Measurements from ENCODE around the gene FSTL1. TPM values are rescaled to one million over a fixed set of nuclear protein-coding genes. Genes with fewer than 3 reads are reported as not detected.

Gene FSTL1
- total RNA-seq, 1 experiment from 2014 or later: 20.7 TPM

DNA sequence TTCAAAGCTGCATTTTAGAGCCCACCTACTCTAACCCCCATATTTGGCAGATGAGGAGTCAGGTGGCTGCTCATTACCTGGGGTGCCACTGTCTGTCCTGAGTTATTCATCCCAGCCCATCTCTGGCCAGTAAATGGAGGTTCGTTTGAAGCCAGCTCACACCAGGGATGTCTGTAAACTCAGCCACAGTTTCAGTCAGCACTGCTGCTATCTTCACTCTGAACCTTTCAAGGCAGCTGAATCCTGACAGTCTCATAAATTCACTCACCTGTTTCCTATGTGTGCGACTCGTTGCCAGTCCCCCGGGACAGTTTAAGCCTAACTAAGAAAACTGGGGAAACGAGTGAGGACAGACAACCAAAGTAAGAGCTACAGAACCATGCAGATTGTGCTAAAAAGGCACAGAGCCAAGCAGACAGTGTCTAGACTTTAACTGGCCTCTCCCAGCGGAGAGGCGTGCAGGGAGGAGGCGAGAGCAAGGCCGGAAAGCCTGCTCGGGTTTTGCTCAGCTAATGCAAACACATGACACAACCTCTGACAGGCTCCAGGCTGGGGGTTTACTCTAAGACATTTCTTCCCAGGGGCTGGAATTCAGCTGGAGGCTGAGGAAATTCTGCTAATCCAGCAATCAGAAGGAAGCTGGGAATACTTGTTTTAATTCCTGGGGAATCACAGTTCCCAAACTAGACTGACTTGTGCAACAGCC, 12.0 kb downstream of the FSTL1 start:
- intact Hi-C loops (cut with micrococcal nuclease): no loop called here
- Histone ChIP-seq H3K27me3 (ENCODE audit: insufficient read depth, low read length) (no peaks in the 10 kb centered on the region), H3K4me1 (ENCODE audit: control insufficient read depth in 1 of 2, insufficient read depth in 2 of 2, low read length in 2 of 2) (peaks cover 2 to 26% of the 10 kb centered on the region in 2 experiments; a peak in 3 of 4 replicates), H3K4me2 (ENCODE audit: low read length) (no peak overlapping the region), H3K27ac (ENCODE audit: low read depth, low read length) (no peak overlapping the region), H3K9me3 (ENCODE audit: control insufficient read depth in 1 of 2, insufficient read depth in 1 of 2, low read depth in 1 of 2, low read length in 2 of 2) (no peaks in the 10 kb centered on the region), H3K9ac (ENCODE audit: low read length) (no peak overlapping the region), H3K36me3 (ENCODE audit: control insufficient read depth in 1 of 2, insufficient read depth in 2 of 2, low read length in 2 of 2) (no peaks in the 10 kb centered on the region; a peak in 1 of 4 replicates), H4K20me1 (ENCODE audit: insufficient read depth) (no peaks in the 10 kb centered on the region), H3K9me2 (ENCODE audit: insufficient read depth) (no peaks in the 10 kb centered on the region), H2AFZ (ENCODE audit: low read depth, low read length, poor library complexity, severe bottlenecking) (no peak overlapping the region), H3K79me2 (ENCODE audit: insufficient read depth, low read length) (no peaks in the 10 kb centered on the region), H3K4me3 (replicated peaks in 1 of 2; ENCODE audit: low read depth in 1 of 2, low read length in 2 of 2) (no peak overlapping the region)
- ATAC-seq: no peak
- RAD21 ChIA-PET (ENCODE audit: low non-redundant PET in 1 of 2, low total read pairs in 2 of 2, uncharacterized antibody in 2 of 2, unreplicated experiment in 2 of 2): no interaction called here
- CTCF ChIA-PET: no interaction called here
- DNase-seq (ENCODE audit: low read depth, low spot score): no peak
- POLR2A ChIA-PET: no interaction called here
- BruUV-seq (replicated peaks): no TSS peak
- TF ChIP-seq SIN3A (IDR thresholded peaks at IDR 0.05; ENCODE audit: low read depth) (no peak), POLR2A (IDR thresholded peaks at IDR 0.05; ENCODE audit: borderline replicate concordance, extremely low read depth, insufficient read depth, insufficient read length) (no peak), FOSL1 (IDR thresholded peaks at IDR 0.05; ENCODE audit: low read depth) (no peak), ZBTB33 (IDR thresholded peaks at IDR 0.05; ENCODE audit: extremely low read depth, insufficient replicate concordance, low read length) (no peak), RAD21 (IDR thresholded peaks at IDR 0.05; ENCODE audit: low read depth) (no peak), ZFX (IDR thresholded peaks at IDR 0.05) (no peak), YY1 (IDR thresholded peaks at IDR 0.05; ENCODE audit: extremely low read depth, insufficient replicate concordance, low read depth, low read length) (no peak)

- ATAC-seq (no peak), DNase-seq (ENCODE audit: low read depth, low spot score) (no peak)
- Histone ChIP-seq H3K27ac (ENCODE audit: low read depth, low read length) (no peak overlapping the region), H3K9ac (ENCODE audit: low read length) (no peak overlapping the region), H3K4me1 (ENCODE audit: control insufficient read depth in 1 of 2, insufficient read depth in 2 of 2, low read length in 2 of 2) (peaks cover 2 to 26% of the 10 kb centered on the region in 2 experiments; a peak in 3 of 4 replicates), H3K4me3 (replicated peaks in 1 of 2; ENCODE audit: low read depth in 1 of 2, low read length in 2 of 2) (no peak overlapping the region), H3K27me3 (ENCODE audit: insufficient read depth, low read length) (no peaks in the 10 kb centered on the region), H3K36me3 (ENCODE audit: control insufficient read depth in 1 of 2, insufficient read depth in 2 of 2, low read length in 2 of 2) (no peaks in the 10 kb centered on the region; a peak in 1 of 4 replicates), H3K4me2 (ENCODE audit: low read length) (no peak overlapping the region), H3K9me2 (ENCODE audit: insufficient read depth) (no peaks in the 10 kb centered on the region), H3K79me2 (ENCODE audit: insufficient read depth, low read length) (no peaks in the 10 kb centered on the region), H4K20me1 (ENCODE audit: insufficient read depth) (no peaks in the 10 kb centered on the region), H2AFZ (ENCODE audit: low read depth, low read length, poor library complexity, severe bottlenecking) (no peak overlapping the region), H3K9me3 (ENCODE audit: control insufficient read depth in 1 of 2, insufficient read depth in 1 of 2, low read depth in 1 of 2, low read length in 2 of 2) (no peaks in the 10 kb centered on the region)
- intact Hi-C loops (cut with micrococcal nuclease): no loop called here
- no TSS peak for BruUV-seq (replicated peaks)
- CTCF ChIA-PET: no interaction called here
- POLR2A ChIA-PET: no interaction called here
- RAD21 ChIA-PET (ENCODE audit: low non-redundant PET in 1 of 2, low total read pairs in 2 of 2, uncharacterized antibody in 2 of 2, unreplicated experiment in 2 of 2): no interaction called here
- TF ChIP-seq ZFX (IDR thresholded peaks at IDR 0.05) (no peak), CBX3 (IDR thresholded peaks at IDR 0.05; ENCODE audit: low read depth) (no peak), ZBTB33 (IDR thresholded peaks at IDR 0.05; ENCODE audit: extremely low read depth, insufficient replicate concordance, low read length) (no peak), SIN3A (IDR thresholded peaks at IDR 0.05; ENCODE audit: low read depth) (no peak), EZH2 (IDR thresholded peaks at IDR 0.05) (no peak), SP1 (IDR thresholded peaks at IDR 0.05; ENCODE audit: low read depth) (no peak), SRF (IDR thresholded peaks at IDR 0.05; ENCODE audit: low read depth) (no peak), YY1 (IDR thresholded peaks at IDR 0.05; ENCODE audit: extremely low read depth, insufficient replicate concordance, low read depth, low read length) (no peak), CEBPB (IDR thresholded peaks at IDR 0.05; ENCODE audit: low read depth) (no peak)
- TF ChIP-seq, protein P1, sequence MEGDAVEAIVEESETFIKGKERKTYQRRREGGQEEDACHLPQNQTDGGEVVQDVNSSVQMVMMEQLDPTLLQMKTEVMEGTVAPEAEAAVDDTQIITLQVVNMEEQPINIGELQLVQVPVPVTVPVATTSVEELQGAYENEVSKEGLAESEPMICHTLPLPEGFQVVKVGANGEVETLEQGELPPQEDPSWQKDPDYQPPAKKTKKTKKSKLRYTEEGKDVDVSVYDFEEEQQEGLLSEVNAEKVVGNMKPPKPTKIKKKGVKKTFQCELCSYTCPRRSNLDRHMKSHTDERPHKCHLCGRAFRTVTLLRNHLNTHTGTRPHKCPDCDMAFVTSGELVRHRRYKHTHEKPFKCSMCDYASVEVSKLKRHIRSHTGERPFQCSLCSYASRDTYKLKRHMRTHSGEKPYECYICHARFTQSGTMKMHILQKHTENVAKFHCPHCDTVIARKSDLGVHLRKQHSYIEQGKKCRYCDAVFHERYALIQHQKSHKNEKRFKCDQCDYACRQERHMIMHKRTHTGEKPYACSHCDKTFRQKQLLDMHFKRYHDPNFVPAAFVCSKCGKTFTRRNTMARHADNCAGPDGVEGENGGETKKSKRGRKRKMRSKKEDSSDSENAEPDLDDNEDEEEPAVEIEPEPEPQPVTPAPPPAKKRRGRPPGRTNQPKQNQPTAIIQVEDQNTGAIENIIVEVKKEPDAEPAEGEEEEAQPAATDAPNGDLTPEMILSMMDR (IDR thresholded peaks at IDR 0.05 in 2 of 3, conservative IDR thresholded peaks at IDR 0.05 in 1 of 3; ENCODE audit: borderline replicate concordance in 1 of 3, insufficient read depth in 1 of 3, low read depth in 2 of 3, low read length in 2 of 3): no peak
- TF ChIP-seq, protein P2, sequence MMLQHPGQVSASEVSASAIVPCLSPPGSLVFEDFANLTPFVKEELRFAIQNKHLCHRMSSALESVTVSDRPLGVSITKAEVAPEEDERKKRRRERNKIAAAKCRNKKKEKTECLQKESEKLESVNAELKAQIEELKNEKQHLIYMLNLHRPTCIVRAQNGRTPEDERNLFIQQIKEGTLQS (IDR thresholded peaks at IDR 0.05): no peak
Observed at GRCh38 chr3:120438216-120438615, 12.6 kb downstream of the FSTL1 start.

All from HCT116 (cell line).